Keratinocyte (primary cell): Measurements from ENCODE around the gene REXO1. TPM values are rescaled to one million over a fixed set of nuclear protein-coding genes. Genes with fewer than 3 reads are reported as not detected.

Source experiments
- DNase-seq: peaks from one replicate; pipeline ENCODE4 v3.0.0-alpha.2; 2011; ENCODE audit warnings: low read depth, missing footprints, low spot score
- FAIRE-seq: peaks from 2 replicates; lab custom pipeline; 2011; peaks lifted over from hg19 to GRCh38; lab: Jason Lieb, UNC
- H2AFZ ChIP-seq: 2 replicates; pipeline ENCODE4 v1.6.0; 2012; ENCODE audit warnings: low read length, control low read depth, inconsistent platforms; ENCODE audit not compliant: control insufficient read depth
- H3K27ac ChIP-seq: 2 replicates; pipeline ENCODE4 v1.5.1; 2011; ENCODE audit warnings: low read length; ENCODE audit not compliant: control insufficient read depth, insufficient read depth
- H3K27me3 ChIP-seq: 3 replicates; pipeline ENCODE4 v1.6.0; 2011; ENCODE audit warnings: low read length; ENCODE audit not compliant: control insufficient read depth, insufficient read depth; ENCODE audit errors: extremely low read depth
- H3K36me3 ChIP-seq, 2 experiments: 2 replicates in 1 of 2; 3 replicates in 1 of 2; pipeline ENCODE4 v1.5.1; 2011; ENCODE audit warnings: low read length in 2 of 2, mild to moderate bottlenecking in 1 of 2; ENCODE audit not compliant: control insufficient read depth in 2 of 2, insufficient read depth in 2 of 2; ENCODE audit errors: extremely low read depth in 1 of 2
- H3K4me1 ChIP-seq: 3 replicates; pipeline ENCODE4 v1.5.1; 2011; ENCODE audit warnings: low read length; ENCODE audit not compliant: control insufficient read depth, insufficient read depth; ENCODE audit errors: extremely low read depth
- H3K4me2 ChIP-seq: 3 replicates; pipeline ENCODE4 v1.6.0; 2011; ENCODE audit warnings: low read depth, low read length; ENCODE audit not compliant: control insufficient read depth, insufficient read depth; ENCODE audit errors: extremely low read depth
- H3K4me3 ChIP-seq, 3 experiments: fragments of 200-600 bp in 1 of 3; sonication (generic) in 1 of 3; 2 replicates in 2 of 3; 3 replicates in 1 of 3; pipeline ENCODE4 v1.5.1; 2011 to 2016; ENCODE audit warnings: low read length in 3 of 3, mild to moderate bottlenecking in 3 of 3, control low read depth in 2 of 3, inconsistent platforms in 1 of 3, low read depth in 1 of 3, mixed read lengths in 1 of 3, mixed run types in 1 of 3, moderate library complexity in 1 of 3; ENCODE audit not compliant: control insufficient read depth in 2 of 3, insufficient read depth in 2 of 3; ENCODE audit errors: extremely low read depth in 1 of 3
- H3K79me2 ChIP-seq: 2 replicates; pipeline ENCODE4 v1.6.0; 2012; ENCODE audit warnings: low read length; ENCODE audit not compliant: control insufficient read depth, insufficient read depth
- H3K9ac ChIP-seq: 3 replicates; pipeline ENCODE4 v1.6.0; 2011; ENCODE audit warnings: low read length; ENCODE audit not compliant: control insufficient read depth, insufficient read depth; ENCODE audit errors: extremely low read depth
- H3K9me1 ChIP-seq: 3 replicates; pipeline ENCODE4 v1.6.0; 2011; ENCODE audit warnings: low read length; ENCODE audit not compliant: control insufficient read depth, insufficient read depth; ENCODE audit errors: extremely low read depth
- H3K9me3 ChIP-seq: 2 replicates; pipeline ENCODE4 v1.5.1; 2012; ENCODE audit warnings: low read depth, low read length; ENCODE audit not compliant: control insufficient read depth
- H4K20me1 ChIP-seq: 3 replicates; pipeline ENCODE4 v1.6.0; 2011; ENCODE audit warnings: low read length; ENCODE audit not compliant: control insufficient read depth, insufficient read depth; ENCODE audit errors: extremely low read depth
- CTCF ChIP-seq, 3 experiments: IDR thresholded peaks in 1 of 3; conservative IDR thresholded peaks in 1 of 3; optimal IDR thresholded peaks in 1 of 3; 2 replicates in 2 of 3; 3 replicates in 1 of 3; pipeline versions ENCODE3 to v1.5.1; 2011; ENCODE audit warnings: low read length in 3 of 3, mild to moderate bottlenecking in 3 of 3, moderate library complexity in 2 of 3, control low read depth in 1 of 3, inconsistent platforms in 1 of 3; ENCODE audit not compliant: insufficient read depth in 2 of 3; ENCODE audit errors: extremely low read depth in 1 of 3
- EZH2 ChIP-seq: IDR thresholded peaks from one replicate; pipeline ENCODE4 v1.6.1; 2012; ENCODE audit warnings: inconsistent platforms, mild to moderate bottlenecking, low read length, moderate library complexity
- dilution Hi-C: fragments of 300-500 bp; cut with MboI; formaldehyde crosslinking; loops from one replicate; pipeline ENCODE4 v1.7.0; 2020; ENCODE audit warnings: low sequenced_read_pairs; ENCODE audit not compliant: extremely low pct_ligation_motif_present
- polyA plus RNA-seq, 5 experiments: library from polyadenylated mRNA; depleted of rRNA in 3 of 5; stranded (reverse) in 3 of 5; stranded (forward) in 1 of 5; unstranded in 1 of 5; fragments of >200 nt; gene quantifications; 1 replicate in 1 of 5; 2 replicates in 3 of 5; 3 replicates in 1 of 5; pipeline versions ENCODE4 v1.2.1 to v1.2.3, GENCODE V29; 2011 to 2012; ENCODE audit warnings: missing spikeins in 2 of 5, low read depth in 1 of 5, low replicate concordance in 1 of 5

REXO1 gene
- polyA plus RNA-seq, 1 donor (not counting 4 experiments of a cell fraction or from before 2014, with no cell fraction given): 6.1 TPM

GRCh38 chr19:1871140-1871597, 22.9 kb upstream of the REXO1 start:
- FAIRE-seq: no peak
- H3K9me3 ChIP-seq: no peaks in the 10 kb centered on the region
- peaks cover 6% of the 10 kb centered on the region for H4K20me1 ChIP-seq
- dilution Hi-C loops: no loop called here
- no peak for TF ChIP-seq EZH2
- TF ChIP-seq CTCF (optimal IDR thresholded peaks at IDR 0.05 in 1 of 3, IDR thresholded peaks at IDR 0.05 in 1 of 3, conservative IDR thresholded peaks at IDR 0.05 in 1 of 3; ENCODE audit: extremely low read depth in 1 of 3, insufficient read depth in 2 of 3, low read length in 3 of 3): no peak
- no peak overlapping the region for H3K4me2 ChIP-seq
- H3K36me3 ChIP-seq: peaks cover 0 to 2% of the 10 kb centered on the region in 2 experiments
- no peak overlapping the region for H3K4me3 ChIP-seq
- H3K9me1 ChIP-seq: no peaks in the 10 kb centered on the region
- peaks cover 21% of the 10 kb centered on the region for H3K4me1 ChIP-seq
- H2AFZ ChIP-seq: no peak overlapping the region
- DNase-seq: no peak
- no peaks in the 10 kb centered on the region for H3K27me3 ChIP-seq
- no peak overlapping the region for H3K9ac ChIP-seq
- H3K79me2 ChIP-seq: peaks cover 44% of the 10 kb centered on the region
- no peak overlapping the region for H3K27ac ChIP-seq

GRCh38 chr19:1868971-1869370, 20.7 kb upstream of the REXO1 start:
- DNase-seq (no peak), FAIRE-seq (no peak)
- Histone ChIP-seq H3K4me1 (peaks cover 14% of the 10 kb centered on the region), H3K9me1 (no peaks in the 10 kb centered on the region), H4K20me1 (no peaks in the 10 kb centered on the region), H3K9me3 (no peaks in the 10 kb centered on the region), H3K4me3 (no peak overlapping the region), H3K4me2 (no peak overlapping the region), H3K79me2 (peaks cover 24% of the 10 kb centered on the region), H3K36me3 (peaks cover 0 to 2% of the 10 kb centered on the region in 2 experiments), H3K9ac (no peak overlapping the region), H3K27me3 (no peaks in the 10 kb centered on the region), H2AFZ (no peak overlapping the region), H3K27ac (no peak overlapping the region)
- dilution Hi-C loops: no loop called here
- no peak for TF ChIP-seq CTCF (optimal IDR thresholded peaks at IDR 0.05 in 1 of 3, IDR thresholded peaks at IDR 0.05 in 1 of 3, conservative IDR thresholded peaks at IDR 0.05 in 1 of 3; ENCODE audit: extremely low read depth in 1 of 3, insufficient read depth in 2 of 3, low read length in 3 of 3)
- no peak for TF ChIP-seq EZH2
